ENCODE results near the gene C1orf21.
"Not testable (repeated sequence)": the region's sequence is repeated elsewhere in the genome, so short reads cannot be mapped to it uniquely, and the experiment has no call there.

The C1orf21 gene, protein sequence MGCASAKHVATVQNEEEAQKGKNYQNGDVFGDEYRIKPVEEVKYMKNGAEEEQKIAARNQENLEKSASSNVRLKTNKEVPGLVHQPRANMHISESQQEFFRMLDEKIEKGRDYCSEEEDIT

DNA sequence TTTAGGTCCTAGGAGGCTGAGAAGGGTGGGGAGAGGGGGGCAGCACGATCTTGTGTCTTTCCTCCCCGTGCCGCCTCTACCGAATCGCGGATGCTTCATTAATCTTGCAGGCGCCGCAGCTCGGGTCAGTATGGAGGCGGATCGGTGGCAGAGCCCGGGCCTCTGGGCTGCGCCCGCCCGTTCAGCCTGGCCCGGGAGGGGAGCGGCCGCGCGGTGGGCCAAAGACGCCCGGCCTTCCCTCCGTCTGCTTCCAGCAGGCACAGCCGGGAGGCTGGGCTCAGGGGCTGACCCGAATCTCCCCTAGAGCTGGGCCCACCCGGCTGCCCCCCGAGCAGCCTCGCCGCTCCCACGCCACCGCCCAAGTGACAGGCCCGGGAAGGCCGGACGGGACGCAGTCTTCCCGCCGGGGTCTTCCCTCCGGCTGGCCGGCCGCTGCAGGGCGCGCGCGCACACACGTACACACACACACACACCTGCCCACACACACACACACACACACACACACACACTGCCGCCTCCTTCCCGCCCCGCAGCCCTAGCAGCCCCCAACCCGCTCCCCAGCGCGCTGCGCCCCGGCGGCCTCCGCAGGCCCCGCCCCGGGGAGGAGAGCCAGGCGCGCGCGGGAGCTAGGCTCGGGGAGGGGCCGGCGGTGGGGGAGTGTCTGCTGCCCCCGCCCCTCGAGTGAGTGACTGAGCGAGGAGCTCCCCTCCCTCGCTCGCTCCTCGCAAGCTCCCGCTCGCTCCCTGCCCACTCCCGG is at the start of gene C1orf21:
Gene C1orf21 (plus strand): TSS at position 718 of the 757 bp plus-strand sequence. CDS start 90,481 bp downstream, outside the sequence.
- DNase-seq (ENCODE audit: low spot score) (peak; percentile 93), FAIRE-seq (peak; percentile 52)

- not testable (repeated sequence) for FAIRE-seq; DNase-seq (ENCODE audit: low spot score)
Measured at GRCh38 chr1:184337865-184338264, 49.0 kb upstream of the C1orf21 start.

DNA sequence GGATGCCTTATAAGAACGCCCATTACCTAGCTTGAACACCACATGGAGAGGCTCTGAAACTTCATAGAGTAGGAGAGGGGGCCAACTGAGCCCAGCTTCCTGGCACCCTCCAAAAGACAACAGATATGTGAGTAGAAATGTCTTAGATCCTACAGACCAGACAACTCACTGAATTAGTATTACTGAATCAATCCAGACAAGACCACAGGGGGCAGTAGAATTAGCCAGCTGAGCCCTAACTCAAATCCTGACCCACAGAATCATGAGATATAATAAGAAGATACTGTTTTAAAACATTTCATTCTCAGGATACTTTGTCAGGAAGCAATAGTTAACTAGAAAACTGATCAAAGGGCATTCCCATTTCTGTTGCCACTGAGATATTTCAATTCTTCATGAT is 45.8 kb upstream of the C1orf21 start:
- FAIRE-seq (no peak), DNase-seq (ENCODE audit: low spot score) (no peak)

- DNase-seq (ENCODE audit: low spot score) (no peak), FAIRE-seq (peak; percentile 52)
Measured at GRCh38 chr1:184350573-184350972, 36.3 kb upstream of the C1orf21 start.

- FAIRE-seq = no peak
Measured at GRCh38 chr1:184351416-184351975, 35.3 kb upstream of the C1orf21 start.

DNA sequence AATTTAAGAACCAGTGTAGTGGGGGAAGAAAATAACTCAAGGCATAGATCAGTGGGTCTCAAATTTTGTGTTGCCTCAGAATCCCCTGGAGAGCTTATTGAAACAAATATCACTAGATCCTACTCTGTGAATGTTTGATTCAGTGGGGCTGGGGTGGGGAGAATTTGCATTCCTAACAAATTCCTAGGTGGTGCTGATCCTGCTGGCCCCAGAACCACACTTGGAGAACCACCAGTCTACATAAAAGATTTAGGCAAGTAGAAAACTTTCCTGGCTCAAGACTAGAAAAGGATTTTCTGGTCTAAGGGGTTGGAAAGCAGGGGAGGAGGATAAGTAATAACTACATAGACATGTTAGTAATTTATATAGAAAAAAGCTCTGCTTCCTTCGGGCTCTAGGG is 34.1 kb upstream of the C1orf21 start:
- DNase-seq (ENCODE audit: low spot score) (no peak), FAIRE-seq (no peak)

More at GRCh38 chr1:184351416-184351975, 35.3 kb upstream of the C1orf21 start:
- DNase-seq (ENCODE audit: low spot score) = no peak

GRCh38 chr1:184354719-184355118 is 32.1 kb upstream of the C1orf21 start:
- DNase-seq (ENCODE audit: low spot score) = no peak
- no peak for FAIRE-seq

DNA sequence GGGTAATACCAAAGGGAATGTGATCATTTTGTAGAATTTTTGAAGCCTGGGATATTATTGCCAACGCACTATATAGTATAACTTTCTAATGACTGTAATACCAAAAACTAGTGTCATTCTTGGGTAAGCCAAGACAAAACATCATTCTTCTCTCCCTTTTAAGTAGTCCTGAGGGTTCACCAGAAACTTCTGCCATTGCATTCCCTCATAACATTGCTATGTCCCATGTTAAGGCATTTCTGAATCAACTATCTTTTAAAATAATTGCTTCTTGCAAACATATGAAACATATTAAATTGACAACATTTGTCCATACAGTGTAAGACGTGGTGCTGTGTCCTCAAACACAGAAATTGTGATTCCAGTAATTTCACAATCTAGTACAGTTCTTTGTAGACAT is 29.9 kb upstream of the C1orf21 start:
- DNase-seq (ENCODE audit: low spot score) (no peak), FAIRE-seq (no peak)

GRCh38 chr1:184358256-184358655 is 28.6 kb upstream of the C1orf21 start:
- no peak for DNase-seq (ENCODE audit: low spot score)
- no peak for FAIRE-seq

GRCh38 chr1:184359909-184360308 is 26.9 kb upstream of the C1orf21 start:
- DNase-seq (ENCODE audit: low spot score) = no peak
- FAIRE-seq = no peak

- FAIRE-seq = no peak
- no peak for DNase-seq (ENCODE audit: low spot score)
Measured at GRCh38 chr1:184362876-184363275, 24.0 kb upstream of the C1orf21 start.

- FAIRE-seq (no peak), DNase-seq (ENCODE audit: low spot score) (no peak)
Measured at GRCh38 chr1:184365699-184366098, 21.1 kb upstream of the C1orf21 start.

DNA sequence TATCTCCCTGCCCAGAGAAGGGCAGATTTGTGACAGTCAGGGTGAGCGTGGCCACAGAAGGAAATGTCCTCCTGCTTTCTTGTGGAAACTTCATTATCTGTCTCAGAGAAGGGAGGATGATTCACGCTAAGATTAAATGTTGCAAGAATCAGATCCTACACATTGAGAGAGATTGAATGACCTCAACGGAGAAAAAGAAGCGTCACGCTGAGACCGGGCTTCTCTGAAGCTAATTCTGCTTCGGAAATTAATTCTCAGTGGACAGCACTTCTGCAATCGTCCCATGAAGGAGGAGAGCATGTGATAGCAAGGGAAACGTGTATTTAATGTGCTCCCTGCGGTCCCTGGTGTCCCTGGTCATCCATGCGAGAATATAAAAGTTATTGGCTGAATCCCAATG is 19.8 kb upstream of the C1orf21 start:
- FAIRE-seq = no peak
- DNase-seq (ENCODE audit: low spot score) = no peak

- DNase-seq (ENCODE audit: low spot score) = no peak
Measured at GRCh38 chr1:184367427-184368038, 19.3 kb upstream of the C1orf21 start.

GRCh38 chr1:184368354-184368753 is 18.5 kb upstream of the C1orf21 start:
- FAIRE-seq (no peak), DNase-seq (ENCODE audit: low spot score) (no peak)

More at GRCh38 chr1:184367427-184368038, 19.3 kb upstream of the C1orf21 start:
- no peak for FAIRE-seq

DNA sequence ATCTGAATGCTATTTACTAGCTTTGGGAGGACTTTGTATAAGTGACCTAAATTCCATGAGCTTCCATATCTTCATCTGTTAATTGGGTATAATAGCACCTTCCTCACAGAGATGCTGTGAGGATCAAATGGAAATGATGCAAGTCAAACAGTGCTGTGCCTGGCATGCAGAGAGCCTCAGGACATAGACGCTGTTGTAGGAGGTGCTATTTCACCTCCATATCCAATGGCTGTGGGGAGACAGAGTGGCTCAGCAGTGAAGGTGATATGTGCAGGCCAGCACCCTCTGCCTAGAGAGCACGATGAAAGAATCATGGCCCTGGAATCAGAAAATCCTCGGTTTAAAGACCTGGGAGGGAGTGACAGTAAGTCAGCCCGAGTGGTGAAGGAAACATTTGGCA is 16.0 kb upstream of the C1orf21 start:
- FAIRE-seq (no peak), DNase-seq (ENCODE audit: low spot score) (no peak)

GRCh38 chr1:184373155-184373554 is 13.7 kb upstream of the C1orf21 start:
- no peak for FAIRE-seq
- DNase-seq (ENCODE audit: low spot score) = no peak

GRCh38 chr1:184376369-184376768 is 10.5 kb upstream of the C1orf21 start:
- no peak for DNase-seq (ENCODE audit: low spot score)
- no peak for FAIRE-seq

GRCh38 chr1:184379111-184379752 is 7.6 kb upstream of the C1orf21 start:
- FAIRE-seq (no peak), DNase-seq (ENCODE audit: low spot score) (no peak)

DNA sequence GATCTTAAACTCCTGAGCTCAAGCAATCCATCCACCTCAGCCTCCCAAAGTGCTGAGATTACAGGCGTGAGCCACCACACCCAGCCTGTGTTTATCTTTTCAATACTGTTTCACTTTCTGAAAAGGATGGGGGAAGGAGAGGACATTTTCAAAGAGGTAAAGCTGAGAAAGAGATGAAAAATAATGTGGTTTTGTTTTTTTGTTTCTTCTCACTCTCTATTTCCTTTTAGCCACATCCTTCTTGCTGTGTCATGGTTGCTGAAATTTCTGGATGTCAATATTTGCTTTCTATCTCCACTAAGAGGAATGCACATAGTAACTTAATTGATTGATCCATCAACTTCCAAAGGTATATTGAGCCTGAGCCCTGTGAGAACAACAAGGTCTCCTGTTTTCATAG is 6.4 kb upstream of the C1orf21 start:
- FAIRE-seq (no peak), DNase-seq (ENCODE audit: low spot score) (no peak)

- FAIRE-seq (no peak), DNase-seq (ENCODE audit: low spot score) (no peak)
Measured at GRCh38 chr1:184383772-184384323, 3.0 kb upstream of the C1orf21 start.

Measured in urothelium cell line (cell line).